Adipocyte (in vitro differentiated cells): Measurements from ENCODE around the gene FHIP1A.

ENCODE experiments used
- DNase-seq: peaks from one replicate; pipeline ENCODE4 v3.0.0-alpha.2; 2015; ENCODE audit warnings: low read depth
- H3K27me3 ChIP-seq: replicated peaks from 2 replicates; pipeline ENCODE4 v1.7.0; 2013; ENCODE audit warnings: mild to moderate bottlenecking, low read length, moderate library complexity; ENCODE audit not compliant: control insufficient read depth, insufficient read depth
- H3K36me3 ChIP-seq: 2 replicates; pipeline ENCODE4 v1.7.0; 2013; ENCODE audit warnings: low read length, mild to moderate bottlenecking, moderate library complexity; ENCODE audit not compliant: control insufficient read depth, insufficient read depth, severe bottlenecking
- H3K4me1 ChIP-seq: 2 replicates; pipeline ENCODE4 v1.7.0; 2013; ENCODE audit warnings: mild to moderate bottlenecking, low read length, moderate library complexity; ENCODE audit not compliant: control insufficient read depth, insufficient read depth
- H3K4me3 ChIP-seq: 2 replicates; pipeline ENCODE4 v1.7.0; 2013; ENCODE audit warnings: mild to moderate bottlenecking, low read length, moderate library complexity
- H3K9ac ChIP-seq: 2 replicates; pipeline ENCODE4 v1.7.0; 2013; ENCODE audit warnings: mild to moderate bottlenecking, low read length, moderate library complexity
- H3K9me3 ChIP-seq: 2 replicates; pipeline ENCODE4 v1.7.0; 2013; ENCODE audit warnings: mild to moderate bottlenecking, low read length, moderate library complexity; ENCODE audit not compliant: control insufficient read depth

FHIP1A gene

DNA sequence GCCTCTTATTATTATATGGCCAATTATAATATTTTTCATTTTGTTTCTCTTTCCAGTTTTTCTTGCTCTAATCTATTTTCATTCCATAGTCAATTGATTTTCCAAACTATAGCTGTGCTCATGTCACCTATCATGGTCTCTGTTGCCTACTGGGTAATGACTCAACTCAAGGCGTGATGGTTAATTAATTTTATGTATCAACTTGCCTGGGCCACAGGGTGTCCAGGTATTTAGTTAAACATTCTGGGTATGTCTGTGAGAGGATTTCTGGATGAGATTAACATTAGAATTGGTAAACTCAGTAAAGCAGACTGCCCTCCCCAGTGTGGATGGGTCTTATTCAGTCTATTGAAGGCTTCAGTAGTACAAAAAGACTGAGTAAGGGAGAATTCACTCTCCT, 9.9 kb downstream of the FHIP1A start:
- H3K4me1 ChIP-seq = peaks cover 42% of the 10 kb centered on the region
- no peaks in the 10 kb centered on the region for H3K36me3 ChIP-seq
- DNase-seq = no peak
- no peaks in the 10 kb centered on the region for H3K9me3 ChIP-seq
- no peak overlapping the region for H3K9ac ChIP-seq
- no peaks in the 10 kb centered on the region for H3K27me3 ChIP-seq
- no peak overlapping the region for H3K4me3 ChIP-seq

- Histone ChIP-seq H3K36me3 (no peaks in the 10 kb centered on the region), H3K4me3 (no peak overlapping the region), H3K27me3 (no peaks in the 10 kb centered on the region), H3K4me1 (peaks cover 41% of the 10 kb centered on the region), H3K9ac (no peak overlapping the region), H3K9me3 (no peaks in the 10 kb centered on the region)
- DNase-seq = no peak
These were observed 11.4 kb downstream of the FHIP1A start for GRCh38 chr4:151420250-151420807.

GRCh38 chr4:151422854-151423253, 13.9 kb downstream of the FHIP1A start:
- Histone ChIP-seq H3K4me3 (no peak overlapping the region), H3K36me3 (no peaks in the 10 kb centered on the region), H3K4me1 (peaks cover 28% of the 10 kb centered on the region), H3K9me3 (no peaks in the 10 kb centered on the region), H3K27me3 (no peaks in the 10 kb centered on the region), H3K9ac (no peak overlapping the region)
- no peak for DNase-seq

DNA sequence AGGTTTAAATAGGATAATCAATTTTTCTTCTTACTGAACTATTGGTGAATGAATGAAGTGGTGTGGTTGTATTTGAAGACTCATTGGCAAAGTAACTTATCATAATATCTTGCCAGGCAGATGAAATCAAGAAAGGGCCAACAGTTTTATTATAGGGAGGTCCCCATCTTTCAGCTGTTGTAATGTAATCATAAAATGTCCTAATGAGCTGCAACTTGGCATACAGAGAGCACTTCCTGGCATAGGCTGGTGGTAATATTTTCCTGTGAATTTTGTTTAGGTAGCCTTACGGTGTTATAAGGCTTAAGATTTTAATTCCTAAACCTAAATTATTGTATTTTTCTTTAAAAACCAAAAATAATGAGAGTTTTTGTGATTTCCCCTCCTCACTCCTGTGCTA, 17.5 kb downstream of the FHIP1A start:
- Histone ChIP-seq H3K36me3 (no peaks in the 10 kb centered on the region), H3K9me3 (no peaks in the 10 kb centered on the region), H3K9ac (no peak overlapping the region), H3K4me1 (peaks cover 8% of the 10 kb centered on the region), H3K4me3 (no peak overlapping the region), H3K27me3 (no peaks in the 10 kb centered on the region)
- no peak for DNase-seq

GRCh38 chr4:151427266-151427665, 18.3 kb downstream of the FHIP1A start:
- H3K4me3 ChIP-seq = no peak overlapping the region
- no peak for DNase-seq
- no peak overlapping the region for H3K9ac ChIP-seq
- no peaks in the 10 kb centered on the region for H3K36me3 ChIP-seq
- H3K27me3 ChIP-seq = no peaks in the 10 kb centered on the region
- no peaks in the 10 kb centered on the region for H3K9me3 ChIP-seq
- peaks cover 8% of the 10 kb centered on the region for H3K4me1 ChIP-seq

DNA sequence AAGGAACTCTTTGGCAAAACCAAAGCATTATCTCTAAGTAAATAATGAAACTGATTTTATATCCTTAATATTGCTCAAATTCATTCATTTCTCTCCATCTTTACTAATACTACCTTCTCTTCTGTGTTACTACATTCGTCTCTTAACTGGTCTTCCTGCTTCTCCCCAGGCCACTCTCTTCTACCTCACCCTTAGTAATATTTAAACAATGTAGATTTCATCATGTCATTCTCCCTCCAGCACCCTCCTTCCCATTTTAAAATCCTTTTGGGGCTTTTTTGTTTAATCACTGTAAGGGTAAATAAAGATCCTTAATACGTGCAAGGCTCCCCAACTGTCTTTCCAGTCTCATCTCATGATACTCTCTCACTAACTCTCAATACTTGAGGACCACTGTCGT, 19.4 kb downstream of the FHIP1A start:
- no peaks in the 10 kb centered on the region for H3K27me3 ChIP-seq
- H3K9me3 ChIP-seq = no peaks in the 10 kb centered on the region
- peaks cover 8% of the 10 kb centered on the region for H3K4me1 ChIP-seq
- DNase-seq = no peak
- H3K36me3 ChIP-seq = no peaks in the 10 kb centered on the region
- no peak overlapping the region for H3K4me3 ChIP-seq
- H3K9ac ChIP-seq = no peak overlapping the region

DNA sequence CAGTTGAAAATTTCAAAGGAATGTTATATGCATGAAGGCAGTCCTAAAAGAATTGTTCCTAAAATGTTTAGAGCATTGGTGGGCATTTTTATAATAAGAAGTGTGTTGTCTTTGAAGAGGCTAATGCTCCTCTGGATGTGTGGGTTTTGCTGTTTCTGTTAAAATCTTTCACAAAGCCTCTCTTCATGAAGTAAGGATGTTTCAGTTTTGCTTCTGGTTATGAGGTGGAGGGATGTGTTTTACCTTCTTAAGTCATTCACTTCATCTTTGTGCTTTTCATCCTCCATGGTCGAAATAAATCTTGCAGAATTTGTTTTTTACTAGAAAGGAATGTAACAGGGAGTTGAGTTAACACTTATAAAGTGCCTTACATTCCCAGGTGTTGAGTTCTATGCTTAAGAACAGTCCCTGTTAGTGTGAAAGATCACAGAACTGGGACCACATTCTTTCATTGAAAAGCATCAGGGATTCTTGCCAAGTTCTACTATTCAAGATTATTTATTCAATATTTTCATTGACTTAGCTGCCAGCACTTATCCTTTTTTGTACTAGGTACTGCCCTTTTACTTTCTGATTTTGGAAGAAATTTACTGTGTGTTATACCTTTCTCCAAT, 21.1 kb downstream of the FHIP1A start:
- Histone ChIP-seq H3K9ac (no peak overlapping the region), H3K27me3 (no peaks in the 10 kb centered on the region), H3K4me3 (no peak overlapping the region), H3K36me3 (no peaks in the 10 kb centered on the region), H3K9me3 (no peaks in the 10 kb centered on the region), H3K4me1 (peaks cover 18% of the 10 kb centered on the region)
- DNase-seq = no peak

DNA sequence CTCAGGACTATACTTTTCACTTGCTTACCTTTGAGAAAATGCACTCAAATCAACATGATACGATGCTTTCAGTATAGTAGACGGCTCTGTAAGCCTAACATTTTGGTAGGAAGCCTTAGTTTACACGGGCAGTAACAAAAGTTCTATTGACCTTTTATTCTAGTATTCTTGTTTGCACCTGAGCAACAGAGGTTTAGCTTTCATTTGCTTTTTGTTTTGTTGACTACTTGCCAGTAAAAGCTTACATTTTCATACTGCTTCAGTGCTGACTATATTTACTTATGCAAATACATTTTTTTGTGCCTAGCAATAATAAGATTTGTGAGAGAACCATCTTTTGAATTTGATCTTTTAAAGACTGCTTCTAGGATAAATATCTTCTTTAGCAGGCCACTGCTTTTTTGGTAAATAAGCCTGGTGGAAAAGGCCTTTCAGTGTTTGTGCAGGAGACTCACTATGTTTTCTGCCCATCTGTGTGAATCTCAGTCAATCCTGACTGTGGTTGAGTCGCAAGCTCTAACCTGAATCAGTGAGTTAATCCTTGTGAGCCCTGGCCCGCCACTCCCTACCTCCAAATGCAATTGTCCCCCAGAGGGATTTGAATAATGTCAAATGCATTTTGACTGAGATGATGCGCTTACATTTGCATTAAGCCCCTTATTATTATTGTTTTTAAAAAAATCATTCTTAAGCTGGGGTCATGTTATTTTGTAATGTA, 21.9 kb downstream of the FHIP1A start:
- H3K27me3 ChIP-seq = no peaks in the 10 kb centered on the region
- no peaks in the 10 kb centered on the region for H3K9me3 ChIP-seq
- no peaks in the 10 kb centered on the region for H3K36me3 ChIP-seq
- H3K4me1 ChIP-seq = peaks cover 19% of the 10 kb centered on the region
- H3K9ac ChIP-seq = no peak overlapping the region
- H3K4me3 ChIP-seq = no peak overlapping the region
- no peak for DNase-seq

DNA sequence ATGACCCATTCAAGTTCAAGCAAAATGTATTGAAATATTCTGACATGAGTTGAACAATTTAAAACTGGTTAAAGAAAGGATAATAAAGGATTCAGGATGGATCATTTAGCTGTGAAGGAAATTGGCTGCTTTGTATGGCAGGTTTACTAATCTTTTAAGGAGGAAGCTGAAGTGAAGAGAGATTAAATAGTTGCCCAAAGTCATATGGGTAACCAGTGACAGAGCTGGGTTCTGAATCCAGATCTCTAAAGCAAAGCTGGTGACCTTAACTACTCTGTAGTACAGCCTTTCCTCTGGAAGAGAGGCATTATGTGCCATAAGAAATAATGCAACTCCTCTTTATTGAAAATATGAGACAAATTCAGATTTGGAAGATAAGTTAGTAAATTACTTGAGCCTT, 22.8 kb downstream of the FHIP1A start:
- DNase-seq = no peak
- Histone ChIP-seq H3K36me3 (no peaks in the 10 kb centered on the region), H3K9me3 (no peaks in the 10 kb centered on the region), H3K4me3 (no peak overlapping the region), H3K4me1 (peaks cover 18% of the 10 kb centered on the region), H3K27me3 (no peaks in the 10 kb centered on the region), H3K9ac (no peak overlapping the region)

GRCh38 chr4:151432654-151433053, 23.7 kb downstream of the FHIP1A start:
- Histone ChIP-seq H3K27me3 (no peaks in the 10 kb centered on the region), H3K36me3 (no peaks in the 10 kb centered on the region), H3K4me1 (peaks cover 14% of the 10 kb centered on the region), H3K9ac (no peak overlapping the region), H3K4me3 (no peak overlapping the region), H3K9me3 (no peaks in the 10 kb centered on the region)
- DNase-seq = no peak

GRCh38 chr4:151434183-151434860, 25.3 kb downstream of the FHIP1A start:
- H3K4me1 ChIP-seq = peaks cover 14% of the 10 kb centered on the region
- H3K9ac ChIP-seq = no peak overlapping the region
- no peak overlapping the region for H3K4me3 ChIP-seq
- H3K9me3 ChIP-seq = no peaks in the 10 kb centered on the region
- DNase-seq = peak; percentile 65
- no peaks in the 10 kb centered on the region for H3K36me3 ChIP-seq
- H3K27me3 ChIP-seq = no peaks in the 10 kb centered on the region
